ENCODE data around the gene MEOX1. TPM values are rescaled to one million over a fixed set of nuclear protein-coding genes. Genes with fewer than 3 reads are reported as not detected.

The MEOX1 gene
- total and polyA plus RNA-seq, 2 of the 8 experiments (the other 6 are each of a cell fraction or from before 2014, with no cell fraction given), result not detected

DNA sequence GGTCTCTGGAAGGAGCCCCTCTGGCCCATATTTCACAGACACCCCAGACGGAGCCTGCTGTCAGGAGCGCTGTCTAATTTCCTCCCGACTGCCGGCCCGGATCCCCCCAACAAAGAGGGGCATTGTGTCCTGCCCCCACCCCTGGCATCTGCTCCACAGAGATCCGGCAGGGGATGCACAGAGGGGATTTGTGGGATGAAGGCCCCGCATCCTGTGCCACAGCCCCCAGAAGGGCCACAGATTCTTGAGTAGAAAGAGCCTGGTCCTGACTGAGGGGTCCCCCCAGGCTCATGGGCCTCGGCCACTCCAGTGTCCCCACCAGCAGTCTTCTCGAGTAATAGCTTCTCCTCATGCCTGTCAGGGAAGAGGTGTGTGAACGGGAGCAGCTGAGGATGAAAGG lies 29.5 kb downstream of the MEOX1 start:
- H4K20me1 ChIP-seq (replicated peaks in 1 of 2; ENCODE audit: control insufficient read depth in 1 of 2, insufficient read depth in 2 of 2, low read length in 2 of 2), result no peaks in the 10 kb centered on the region
- H3K27me3 ChIP-seq (replicated peaks in 1 of 4; ENCODE audit: control insufficient read depth in 3 of 4, extremely low read depth in 1 of 4, insufficient read depth in 3 of 4, low read length in 3 of 4), result no peaks in the 10 kb centered on the region
- DNase-seq (ENCODE audit: low read depth in 1 of 2, low spot score in 2 of 2) (no peak), FAIRE-seq (no peak)
- no peak overlapping the region for H2AK5ac ChIP-seq (ENCODE audit: low read depth, low read length)
- H4K5ac ChIP-seq (ENCODE audit: insufficient read length, low read depth, low read length), result no peak overlapping the region
- no peak overlapping the region for H3K18ac ChIP-seq (ENCODE audit: extremely low read depth, low read length)
- H2BK120ac ChIP-seq (replicated peaks; ENCODE audit: low read depth, low read length), result no peak overlapping the region
- H3K4me1 ChIP-seq (replicated peaks in 1 of 4; ENCODE audit: control insufficient read depth in 3 of 4, insufficient read depth in 4 of 4, low read length in 3 of 4), result peaks cover 0 to 8% (median 3%) of the 10 kb centered on the region in 4 experiments; a peak in 5 of 7 replicates
- H4K91ac ChIP-seq (replicated peaks; ENCODE audit: insufficient read length, low read length), result no peak overlapping the region
- no peak overlapping the region for H2BK5ac ChIP-seq (ENCODE audit: low read depth, low read length)
- no peaks in the 10 kb centered on the region for H3K36me3 ChIP-seq (ENCODE audit: control insufficient read depth in 2 of 4, insufficient read depth in 4 of 4, low read length in 3 of 4)
- no peak overlapping the region for H3K4ac ChIP-seq (replicated peaks; ENCODE audit: insufficient read length, low read depth, low read length)
- no peak overlapping the region for H3K4me2 ChIP-seq (ENCODE audit: insufficient read depth in 1 of 2, low read depth in 2 of 2, low read length in 2 of 2)
- no peak overlapping the region for H2BK20ac ChIP-seq (ENCODE audit: low read length)
- H3K79me2 ChIP-seq (ENCODE audit: control insufficient read depth in 1 of 2, insufficient read depth in 2 of 2, low read length in 2 of 2), result no peaks in the 10 kb centered on the region
- H4K8ac ChIP-seq (ENCODE audit: extremely low read depth, insufficient read depth, low read length), result no peak overlapping the region
- no peak overlapping the region for H2AFZ ChIP-seq (ENCODE audit: low read length)
- H2BK15ac ChIP-seq (ENCODE audit: low read length), result no peak overlapping the region
- no peak overlapping the region for H3K27ac ChIP-seq (ENCODE audit: low read depth, low read length)
- H2BK12ac ChIP-seq (ENCODE audit: low read depth, low read length), result no peak overlapping the region
- WGBS, 2 experiments (ENCODE audit: extremely low coverage in 1 of 2, insufficient coverage in 1 of 2, insufficient read length in 1 of 2, insufficient replicate concordance in 2 of 2, low coverage in 1 of 2, low lambda C conversion rate in 2 of 2, missing lambda C conversion rate in 1 of 2), result 95% methylated on average over 8 of the region's 10 CpGs; no CpG with 5 or more reads in 1 of the 2 experiments
- H3K23me2 ChIP-seq (ENCODE audit: low read depth, low read length), result peaks cover 2% of the 10 kb centered on the region; the same call in 1 of the 2 replicates
- H3K56ac ChIP-seq (replicated peaks; ENCODE audit: insufficient read length, low read depth, low read length), result no peak overlapping the region
- no peaks in the 10 kb centered on the region for H3K9me3 ChIP-seq (ENCODE audit: insufficient read depth in 2 of 2, low read depth in 1 of 2, low read length in 1 of 2)
- no peak overlapping the region for H3K9ac ChIP-seq (replicated peaks in 1 of 4; ENCODE audit: extremely low read depth in 1 of 4, low read depth in 3 of 4, low read length in 3 of 4)
- ChIA-PET CTCF (ENCODE audit: partially characterized antibody) (interaction anchor here (0.6 to 3.6 kb wide), 5 partner anchors 41 to 128 kb away, joined by 3 to 17 read pairs (median 3); no protein-coding TSS in a partner anchor), POLR2A (ENCODE audit: partially characterized antibody) (no interaction called here)
- H3K23ac ChIP-seq (ENCODE audit: insufficient read length), result no peak overlapping the region
- H3K4me3 ChIP-seq (ENCODE audit: extremely low read depth in 1 of 4, insufficient read depth in 2 of 4, low read depth in 3 of 4, low read length in 4 of 4), result no peak overlapping the region
- no peaks in the 10 kb centered on the region for H3K79me1 ChIP-seq (ENCODE audit: low read depth, low read length)
- H3K14ac ChIP-seq (ENCODE audit: insufficient read length), result no peak overlapping the region
- TF ChIP-seq TAF7 (optimal IDR thresholded peaks at IDR 0.05; ENCODE audit: borderline replicate concordance, low read depth, low read length) (no peak), HDAC2 (IDR thresholded peaks at IDR 0.05; ENCODE audit: borderline replicate concordance in 1 of 2, low read depth in 2 of 2, low read length in 2 of 2) (no peak), KDM4A (IDR thresholded peaks at IDR 0.05; ENCODE audit: low read depth, low read length, severe bottlenecking) (no peak), SIX5 (IDR thresholded peaks at IDR 0.05; ENCODE audit: low read depth, low read length) (no peak), EGR1 (IDR thresholded peaks at IDR 0.05; ENCODE audit: borderline replicate concordance, low read depth, low read length) (no peak), TBP (IDR thresholded peaks at IDR 0.05; ENCODE audit: low read depth, low read length) (no peak), CBX5 (IDR thresholded peaks at IDR 0.05; ENCODE audit: low read depth, low read length) (no peak), CBX8 (IDR thresholded peaks at IDR 0.05; ENCODE audit: borderline replicate concordance, low read depth, low read length) (no peak), GABPA (IDR thresholded peaks at IDR 0.05; ENCODE audit: borderline replicate concordance, insufficient read depth, low read length) (no peak), POU5F1 (IDR thresholded peaks at IDR 0.05; ENCODE audit: low read depth, low read length) (no peak), GTF2F1 (IDR thresholded peaks at IDR 0.05; ENCODE audit: borderline replicate concordance, low read depth, low read length) (no peak), MAFK (IDR thresholded peaks at IDR 0.05; ENCODE audit: low read depth, low read length) (no peak), SIRT6 (IDR thresholded peaks at IDR 0.05; ENCODE audit: low read length) (no peak)
- TF ChIP-seq, protein P1, sequence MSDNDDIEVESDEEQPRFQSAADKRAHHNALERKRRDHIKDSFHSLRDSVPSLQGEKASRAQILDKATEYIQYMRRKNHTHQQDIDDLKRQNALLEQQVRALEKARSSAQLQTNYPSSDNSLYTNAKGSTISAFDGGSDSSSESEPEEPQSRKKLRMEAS (IDR thresholded peaks at IDR 0.05), result no peak
